ENCODE data around the gene SLC35F4.

- TF ChIP-seq, protein P1, sequence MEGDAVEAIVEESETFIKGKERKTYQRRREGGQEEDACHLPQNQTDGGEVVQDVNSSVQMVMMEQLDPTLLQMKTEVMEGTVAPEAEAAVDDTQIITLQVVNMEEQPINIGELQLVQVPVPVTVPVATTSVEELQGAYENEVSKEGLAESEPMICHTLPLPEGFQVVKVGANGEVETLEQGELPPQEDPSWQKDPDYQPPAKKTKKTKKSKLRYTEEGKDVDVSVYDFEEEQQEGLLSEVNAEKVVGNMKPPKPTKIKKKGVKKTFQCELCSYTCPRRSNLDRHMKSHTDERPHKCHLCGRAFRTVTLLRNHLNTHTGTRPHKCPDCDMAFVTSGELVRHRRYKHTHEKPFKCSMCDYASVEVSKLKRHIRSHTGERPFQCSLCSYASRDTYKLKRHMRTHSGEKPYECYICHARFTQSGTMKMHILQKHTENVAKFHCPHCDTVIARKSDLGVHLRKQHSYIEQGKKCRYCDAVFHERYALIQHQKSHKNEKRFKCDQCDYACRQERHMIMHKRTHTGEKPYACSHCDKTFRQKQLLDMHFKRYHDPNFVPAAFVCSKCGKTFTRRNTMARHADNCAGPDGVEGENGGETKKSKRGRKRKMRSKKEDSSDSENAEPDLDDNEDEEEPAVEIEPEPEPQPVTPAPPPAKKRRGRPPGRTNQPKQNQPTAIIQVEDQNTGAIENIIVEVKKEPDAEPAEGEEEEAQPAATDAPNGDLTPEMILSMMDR (IDR thresholded peaks at IDR 0.05), result no peak
- TF ChIP-seq POLR2A (IDR thresholded peaks at IDR 0.05), result no peak
Observed at GRCh38 chr14:57707219-57707618, 158.7 kb downstream of the SLC35F4 start.

Data from vagina (tissue), 2 donors.